GM21528 (cell line): ENCODE measurements around the gene TLE4.
"Not testable (repeated sequence)": the region's sequence is repeated elsewhere in the genome, so short reads cannot be mapped to it uniquely, and the experiment has no call there.

Experiments used
- ATAC-seq: cut with Tn5 transposase; IDR thresholded peaks from one replicate; pipeline ENCODE4 v1.9.1; 2021; ENCODE audit warnings: mild to moderate bottlenecking, moderate library complexity; ENCODE audit not compliant: unreplicated experiment, low FRiP score

TLE4 gene

DNA sequence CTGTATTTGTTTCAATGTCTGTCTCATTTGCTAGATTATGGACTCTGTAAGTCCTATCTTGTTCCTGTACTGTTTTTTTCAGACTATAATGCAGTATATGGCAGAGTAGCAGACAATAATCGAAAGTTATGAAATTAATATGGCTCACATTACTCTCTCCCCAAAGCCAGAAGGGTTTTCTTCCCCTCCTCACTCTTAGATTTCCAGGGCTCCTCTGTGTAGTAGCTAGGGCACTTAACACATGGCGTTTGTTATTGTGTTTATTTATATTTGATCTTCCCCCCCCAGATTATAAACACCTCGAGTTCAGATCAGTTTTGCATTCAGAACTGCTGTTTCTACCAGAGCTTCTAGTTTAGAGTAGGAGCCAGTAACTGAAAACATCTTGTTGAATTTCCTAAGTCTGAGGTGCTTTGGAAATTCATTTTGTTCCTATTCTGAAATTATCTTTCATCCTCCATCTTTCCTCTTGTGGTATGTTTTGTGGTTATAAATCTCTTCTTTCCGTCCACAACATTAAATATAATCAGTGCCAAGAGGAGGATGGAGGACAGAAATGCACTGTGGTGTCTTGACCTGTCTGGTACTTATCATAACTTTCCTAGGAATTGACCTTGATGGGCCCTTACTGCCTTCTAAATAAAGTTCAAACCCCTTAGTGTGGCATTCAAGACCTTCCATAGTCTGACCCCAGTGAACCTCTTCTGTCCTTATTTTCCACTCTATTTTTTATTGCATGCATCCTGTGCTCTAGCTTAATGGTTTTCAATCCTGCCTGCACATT, 27.0 kb downstream of the TLE4 start:
- no peak for ATAC-seq

DNA sequence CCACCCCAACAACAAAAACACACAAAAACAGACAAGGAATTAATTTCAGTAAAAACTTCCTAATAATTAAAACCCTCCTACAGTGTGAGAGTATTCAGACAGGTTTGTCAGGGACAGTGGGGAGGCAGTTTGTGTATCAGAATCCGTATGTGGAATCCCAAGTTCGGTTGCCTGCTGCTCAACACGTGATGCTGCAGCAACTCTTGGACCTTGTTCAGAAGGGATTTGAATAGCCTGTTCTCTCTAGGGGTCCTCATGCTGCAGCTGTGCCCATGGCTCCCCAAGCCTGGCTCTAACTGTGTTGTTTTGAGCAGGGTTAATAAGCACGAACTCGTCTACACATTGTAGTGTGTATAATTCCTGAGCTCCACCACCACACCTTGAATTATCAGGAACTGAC, 28.7 kb downstream of the TLE4 start:
- no peak for ATAC-seq

DNA sequence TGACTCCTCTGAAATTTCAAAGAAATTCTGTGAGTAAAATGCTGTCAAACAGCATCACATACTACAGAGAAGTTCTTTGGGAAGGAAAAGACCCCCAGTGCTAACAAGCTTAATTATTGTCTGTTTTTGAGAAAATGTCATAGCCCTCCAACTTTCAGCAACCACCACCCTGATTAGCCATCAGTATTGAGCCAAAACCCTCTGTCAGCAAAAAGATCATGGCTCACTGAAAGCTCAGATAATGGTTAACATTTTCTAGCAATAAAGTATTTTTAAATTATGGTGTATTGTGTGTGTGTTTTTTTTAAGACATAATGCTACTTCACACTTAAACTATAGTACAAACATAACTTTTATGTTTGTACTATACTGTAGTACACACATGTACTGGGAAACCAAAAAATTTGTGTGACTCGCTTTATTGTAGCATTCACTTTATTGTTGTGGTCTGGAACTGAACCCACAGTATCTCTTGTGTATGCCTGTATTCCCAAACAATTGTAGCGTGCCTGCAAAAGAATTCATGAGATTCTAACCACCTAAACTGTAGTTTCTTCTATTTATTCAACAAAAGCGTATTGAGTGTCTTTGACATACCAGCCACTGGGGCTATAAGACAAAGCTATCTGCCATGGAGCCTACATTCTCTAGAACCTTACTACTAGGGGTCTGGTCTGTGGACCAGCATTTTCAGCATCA, 31.6 kb downstream of the TLE4 start:
- ATAC-seq: no peak

DNA sequence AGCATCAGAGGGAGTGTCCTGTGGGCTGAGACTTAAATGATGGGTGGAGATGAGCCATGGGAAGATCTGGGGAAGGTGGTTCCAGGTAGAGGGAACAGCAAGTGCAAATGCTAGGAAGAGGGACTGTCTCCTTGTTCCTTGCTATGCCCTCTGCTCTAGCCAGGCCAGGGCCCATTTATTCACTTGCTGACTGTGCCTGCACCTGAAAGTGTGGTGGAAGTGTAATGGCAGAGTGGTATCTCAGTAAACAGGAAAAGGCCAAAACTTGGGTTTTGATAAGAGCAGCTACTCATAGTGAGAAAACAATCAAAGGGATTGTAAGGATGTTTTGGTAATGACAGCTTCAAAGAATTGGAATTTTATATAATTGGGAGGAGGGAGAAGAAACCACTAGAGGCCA, 32.4 kb downstream of the TLE4 start:
- ATAC-seq: no peak

DNA sequence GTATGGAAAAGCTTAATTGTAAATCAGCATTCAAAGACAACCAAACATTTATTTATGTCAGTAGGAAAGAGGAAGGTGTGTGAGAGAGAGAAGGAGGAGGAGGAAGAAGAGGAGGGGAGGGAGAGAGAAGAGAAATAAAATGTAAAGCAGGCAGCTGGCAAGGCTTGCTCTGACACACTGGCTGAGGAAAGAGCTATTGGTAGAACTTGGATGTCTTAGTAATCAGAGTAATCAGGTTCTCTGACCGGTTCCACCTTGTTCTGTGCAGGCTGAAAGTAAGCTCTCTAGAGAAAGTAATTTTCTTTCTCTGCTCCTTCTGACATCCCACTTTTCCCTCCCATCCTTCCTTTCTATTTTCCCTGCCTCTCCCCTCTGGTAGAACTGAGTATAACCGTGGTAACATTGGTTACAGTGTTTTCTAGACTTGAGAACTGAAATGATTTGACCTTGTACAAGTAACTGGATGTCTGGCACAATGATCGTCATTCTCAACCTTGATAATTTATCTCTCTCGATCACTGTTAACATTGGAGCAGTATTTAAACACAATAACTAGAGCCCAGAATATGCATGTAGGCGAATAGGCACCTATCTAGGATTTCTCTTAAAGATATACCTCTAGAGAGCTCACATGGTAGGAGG, 33.3 kb downstream of the TLE4 start:
- no peak for ATAC-seq

DNA sequence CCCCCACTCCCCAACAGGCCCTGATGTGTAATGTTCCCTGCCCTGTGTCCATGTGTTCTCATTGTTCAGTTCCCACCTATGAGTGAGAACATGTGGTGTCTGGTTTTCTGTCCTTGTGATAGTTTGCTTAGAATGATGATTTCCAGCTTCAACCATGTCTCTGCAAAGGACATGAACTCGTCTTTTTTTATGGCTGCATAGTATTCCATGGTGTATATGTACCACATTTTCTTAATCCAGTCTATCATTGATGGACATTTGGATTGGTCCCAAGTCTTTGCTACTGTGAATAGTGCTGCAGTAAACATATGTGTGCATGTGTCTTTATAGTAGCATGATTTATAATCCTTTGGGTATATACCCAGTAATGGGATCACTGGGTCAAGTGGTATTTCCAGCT, 34.8 kb downstream of the TLE4 start:
- ATAC-seq: not testable (repeated sequence)

DNA sequence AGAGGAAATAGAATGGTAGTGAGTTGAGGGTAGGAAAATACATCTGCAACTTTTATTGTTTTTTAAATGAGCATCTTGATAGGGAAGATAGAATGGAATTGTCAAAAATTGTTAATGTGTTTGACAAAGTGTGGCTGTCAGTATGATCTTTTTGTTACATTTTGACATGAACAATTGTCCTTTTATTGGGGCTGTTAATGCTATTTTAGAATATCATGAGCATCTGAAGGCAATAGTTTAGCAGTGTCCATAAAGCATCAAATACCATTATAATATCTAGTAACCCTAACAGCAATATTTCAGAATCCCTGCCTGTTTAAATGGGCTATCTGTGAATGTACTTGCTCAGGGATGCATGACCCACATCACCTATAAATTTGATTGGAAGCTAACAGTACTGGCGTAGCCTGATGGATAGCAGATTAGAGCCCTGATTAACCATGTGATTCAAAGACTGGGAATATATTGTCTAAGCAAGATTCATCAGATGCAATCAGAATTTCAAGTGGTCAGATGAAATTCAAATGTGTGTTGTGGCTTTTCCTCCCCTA, 37.8 kb downstream of the TLE4 start:
- no peak for ATAC-seq

DNA sequence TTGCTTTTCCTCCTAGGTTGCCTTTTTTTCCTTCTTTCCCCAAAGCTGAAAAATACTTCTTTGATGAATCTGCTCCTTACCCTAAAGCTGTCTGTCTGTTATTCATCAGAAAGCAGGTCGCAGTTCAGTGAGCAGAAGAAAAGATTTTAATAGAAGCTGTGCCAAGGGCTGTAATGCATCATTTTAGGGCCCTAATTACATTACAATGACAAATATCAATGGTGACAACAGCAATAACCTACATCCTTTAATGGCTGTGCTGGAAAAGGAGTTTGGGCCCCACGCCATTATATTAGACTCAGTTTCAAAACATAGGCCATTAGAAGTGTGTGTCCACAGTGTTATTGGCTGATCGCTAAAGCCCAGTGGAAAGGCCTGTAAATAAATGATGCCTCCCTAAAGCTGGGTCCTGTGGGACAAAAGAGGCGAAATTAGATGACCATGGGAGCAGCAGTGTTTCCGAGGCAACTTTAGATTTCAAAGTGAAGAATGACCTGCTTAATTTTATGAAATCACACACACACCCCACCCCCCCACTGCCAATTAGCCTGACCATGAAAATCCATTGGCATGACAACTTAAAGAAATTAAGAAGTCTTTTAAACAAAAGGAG, 38.4 kb downstream of the TLE4 start:
- ATAC-seq: no peak

DNA sequence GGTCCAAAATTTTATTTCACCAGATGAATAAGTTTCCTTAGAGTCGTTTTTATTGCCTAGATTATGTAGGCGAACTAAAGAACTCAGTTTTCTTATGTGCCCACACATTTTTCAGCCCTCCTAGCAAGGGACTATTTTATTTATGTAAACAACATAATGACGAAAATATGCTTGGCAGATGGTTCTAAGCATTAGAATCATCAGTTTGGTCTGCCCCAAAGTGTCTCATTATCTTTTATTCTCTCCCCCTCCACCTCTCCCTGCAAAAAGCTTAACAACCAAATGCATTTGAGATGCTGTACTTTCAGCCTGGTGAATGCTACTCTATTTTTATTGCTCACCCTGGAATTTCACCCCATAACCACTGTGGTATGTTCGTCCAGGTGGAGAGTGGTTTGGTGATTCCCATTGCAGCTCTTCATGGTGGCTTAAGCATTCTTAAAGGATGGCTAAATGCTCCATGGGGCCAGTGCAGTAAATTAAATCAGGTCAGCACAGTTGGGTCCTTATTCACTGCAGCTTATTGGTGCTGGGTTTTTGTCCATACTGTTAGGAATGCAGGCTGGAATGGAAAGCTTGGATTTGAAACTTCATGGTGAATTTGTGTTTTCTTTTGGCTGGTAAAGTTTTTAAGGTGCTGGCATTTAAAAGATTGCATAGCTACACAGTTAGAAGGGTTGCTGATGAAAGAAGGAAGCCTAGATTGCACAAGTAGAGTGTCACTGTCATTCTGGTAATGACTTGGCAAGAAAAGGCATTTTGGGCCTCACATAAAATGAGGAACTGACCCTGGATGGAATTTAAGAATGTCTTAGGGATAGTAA, 39.2 kb downstream of the TLE4 start:
- ATAC-seq: peak; percentile 85

DNA sequence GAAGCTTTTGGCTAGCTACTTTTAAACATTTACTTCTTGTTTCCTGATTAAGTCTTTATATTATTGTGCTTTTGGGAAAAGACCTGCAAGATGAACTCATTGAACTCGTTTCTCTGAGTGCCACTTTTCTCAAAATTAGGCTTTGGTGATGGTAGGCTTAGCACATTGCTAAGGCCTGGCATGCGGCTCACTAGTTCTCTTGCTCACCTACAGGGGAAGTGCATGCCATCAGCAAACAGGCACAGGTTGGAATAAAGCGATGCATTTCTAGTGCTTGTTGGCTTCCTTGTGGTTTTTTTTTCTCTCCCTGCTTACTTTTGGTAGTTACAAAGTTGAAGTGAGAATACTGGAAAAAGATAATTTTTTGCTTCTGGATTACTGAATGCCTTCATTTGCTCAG, 41.4 kb downstream of the TLE4 start:
- no peak for ATAC-seq

DNA sequence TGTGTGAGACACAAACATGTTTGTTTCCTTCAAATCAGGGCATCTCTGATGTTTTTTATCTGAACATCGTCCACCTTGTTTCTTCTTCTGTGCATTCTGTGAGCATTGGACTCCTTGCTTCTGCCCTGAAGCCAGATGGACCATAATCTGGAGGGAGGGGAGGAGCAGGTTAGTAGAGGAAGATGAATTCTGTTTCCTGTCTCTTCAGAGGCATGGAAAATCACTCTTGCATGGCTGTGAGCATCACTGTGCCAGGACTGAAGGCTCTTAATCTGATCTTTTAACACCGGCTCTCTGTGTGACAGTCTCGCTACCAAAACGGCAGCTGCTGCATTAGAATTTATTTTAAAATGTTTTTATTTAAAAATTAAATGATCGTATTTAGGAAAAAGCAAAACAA, 43.3 kb downstream of the TLE4 start:
- ATAC-seq: no peak

DNA sequence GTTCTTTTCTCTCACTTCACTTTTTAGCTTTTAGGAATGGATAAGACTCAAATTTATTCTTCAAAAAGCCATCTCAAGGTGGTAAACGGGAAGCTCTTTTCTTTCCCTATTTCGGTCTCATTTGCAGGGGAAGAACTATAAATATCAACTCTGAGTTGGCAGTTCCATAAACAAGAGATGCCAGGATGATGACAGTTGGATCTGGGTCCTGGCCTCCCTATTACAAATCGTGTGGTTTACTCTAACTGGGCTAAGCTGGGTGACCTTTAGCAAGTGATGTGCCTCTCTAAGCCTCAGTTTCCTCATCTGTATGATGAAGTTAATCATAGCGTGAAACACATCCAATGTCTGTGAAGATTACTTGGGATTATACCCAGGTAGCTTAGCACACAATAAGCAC, 44.2 kb downstream of the TLE4 start:
- no peak for ATAC-seq

DNA sequence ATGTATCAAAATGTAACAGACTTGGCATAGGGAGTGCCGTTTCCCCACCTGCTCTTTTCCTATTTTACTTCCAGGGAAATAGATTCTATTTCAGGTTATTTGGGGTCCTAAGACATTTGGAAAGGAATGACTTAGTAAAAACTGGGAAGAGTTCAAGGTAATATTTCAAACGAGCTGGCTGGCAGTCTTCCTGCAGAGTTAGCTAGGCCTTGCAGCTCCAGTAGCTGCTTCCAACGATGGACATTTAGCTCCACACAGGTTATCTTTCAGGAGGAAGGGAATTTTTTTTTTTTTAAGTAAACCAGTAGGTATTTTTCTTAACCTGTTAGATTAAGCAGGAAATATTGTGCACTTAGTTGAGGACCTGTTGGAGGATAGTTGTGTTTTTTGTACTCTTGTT, 45.2 kb downstream of the TLE4 start:
- ATAC-seq: no peak

DNA sequence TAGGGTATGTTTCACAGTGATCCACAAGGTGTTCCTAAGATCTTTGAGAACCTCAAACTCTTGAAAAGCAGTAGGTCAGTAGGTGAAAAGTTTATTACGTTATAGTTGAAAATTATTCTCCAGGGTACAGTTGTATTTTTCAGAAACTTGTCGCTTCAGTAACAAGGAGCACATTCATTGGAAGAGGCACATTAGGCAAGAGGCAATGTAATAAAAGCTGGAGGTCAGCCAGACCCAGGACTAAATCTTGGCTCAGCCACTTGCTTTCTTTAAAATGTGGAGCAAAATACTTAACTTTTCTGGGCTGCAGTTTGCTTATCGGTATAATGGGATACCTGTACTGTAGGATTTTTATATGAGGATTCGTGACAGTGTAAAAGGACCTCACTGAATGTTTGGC, 45.6 kb downstream of the TLE4 start:
- no peak for ATAC-seq

DNA sequence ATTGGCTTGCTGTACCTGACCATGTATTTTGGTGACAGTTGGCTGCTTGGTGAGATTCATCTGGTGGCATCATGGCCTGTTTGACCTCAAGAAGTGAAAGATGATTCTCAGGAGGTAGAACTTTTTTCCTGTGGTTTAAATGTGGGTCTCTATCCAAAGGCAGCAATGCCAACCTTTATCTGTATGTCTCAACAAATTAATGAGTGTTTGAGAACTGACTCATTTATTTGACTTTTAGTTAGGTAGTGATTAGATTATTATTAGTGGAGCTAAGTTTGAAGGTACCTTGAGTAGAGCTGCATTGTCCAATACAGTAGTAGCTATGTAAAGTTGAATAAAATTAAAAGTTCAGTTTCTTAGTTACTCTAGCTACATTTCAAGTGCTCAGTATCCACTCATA, 48.2 kb downstream of the TLE4 start:
- no peak for ATAC-seq

DNA sequence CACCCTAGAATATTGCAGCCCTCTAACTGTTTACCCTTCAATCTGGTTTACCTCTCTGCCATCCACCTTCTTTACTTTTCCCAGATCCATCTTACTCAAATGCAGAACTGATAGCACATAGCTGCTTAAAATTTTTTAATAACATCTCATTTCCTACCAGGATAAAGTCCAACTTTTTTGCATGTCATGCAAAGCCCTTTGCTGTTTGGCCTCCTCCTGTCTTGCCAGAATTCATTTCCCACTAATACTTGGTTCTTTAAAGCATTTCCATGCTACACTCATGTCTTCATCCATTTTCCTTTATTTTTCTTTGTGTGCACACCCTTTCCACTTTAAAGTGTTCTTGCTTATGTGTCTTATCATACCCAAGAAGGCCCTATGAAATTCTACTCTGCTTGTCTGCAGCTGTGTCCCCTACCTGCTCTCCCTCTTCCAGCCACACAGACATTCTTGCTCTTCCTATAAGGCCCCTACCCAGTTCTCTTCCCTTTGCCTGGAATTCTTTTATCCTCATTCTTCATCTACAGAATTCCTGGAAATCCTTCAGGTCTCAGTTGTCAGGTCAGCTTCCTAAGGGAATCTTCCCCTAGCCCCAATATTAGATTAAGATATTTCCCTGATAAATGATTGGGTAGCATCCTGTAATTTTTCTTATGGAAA, 50.3 kb downstream of the TLE4 start:
- no peak for ATAC-seq

DNA sequence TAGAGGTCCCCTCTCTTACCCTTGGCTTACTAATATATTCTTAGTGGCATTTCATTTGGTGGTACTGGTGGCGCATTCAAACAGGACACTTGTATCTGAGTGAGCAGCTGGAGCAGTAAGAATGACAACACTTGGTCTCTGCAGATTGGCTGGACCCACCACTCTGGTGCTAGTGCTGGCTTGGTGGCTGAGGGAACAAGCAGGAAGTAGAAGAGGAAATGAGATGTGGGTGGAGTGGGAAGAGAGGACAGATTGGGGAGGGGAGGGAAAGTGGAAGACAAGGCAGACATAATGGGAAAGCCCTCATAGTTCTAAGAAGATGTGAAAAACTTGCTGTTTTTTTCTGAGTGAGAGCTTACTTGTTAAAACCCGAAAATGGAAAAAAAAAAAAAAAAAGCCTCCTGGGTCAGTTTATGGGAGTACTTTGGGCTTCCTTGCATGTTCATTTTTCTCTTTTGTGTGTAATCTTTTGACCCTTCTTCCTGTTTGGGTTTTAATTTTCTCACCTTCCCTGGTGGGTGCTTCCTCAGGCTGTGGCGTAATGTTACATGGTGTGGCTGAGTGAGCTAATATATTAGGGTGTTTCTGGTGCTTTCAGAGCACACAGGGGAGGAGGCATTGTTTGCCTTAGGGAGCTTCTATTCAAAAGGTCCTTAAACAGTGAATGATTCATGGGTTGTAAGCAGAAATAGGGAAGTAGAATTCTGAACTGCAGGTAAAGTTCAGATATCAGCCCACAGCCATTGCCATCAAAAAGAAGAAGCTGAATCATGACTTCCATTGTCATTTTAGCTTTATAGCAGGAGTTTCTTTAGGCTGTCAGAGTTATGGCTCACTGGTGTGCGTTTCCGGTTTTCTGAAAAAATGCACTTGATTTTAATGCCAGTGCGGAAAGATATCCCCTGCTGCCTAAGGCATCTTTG, 52.3 kb downstream of the TLE4 start:
- peak; percentile 91 for ATAC-seq

DNA sequence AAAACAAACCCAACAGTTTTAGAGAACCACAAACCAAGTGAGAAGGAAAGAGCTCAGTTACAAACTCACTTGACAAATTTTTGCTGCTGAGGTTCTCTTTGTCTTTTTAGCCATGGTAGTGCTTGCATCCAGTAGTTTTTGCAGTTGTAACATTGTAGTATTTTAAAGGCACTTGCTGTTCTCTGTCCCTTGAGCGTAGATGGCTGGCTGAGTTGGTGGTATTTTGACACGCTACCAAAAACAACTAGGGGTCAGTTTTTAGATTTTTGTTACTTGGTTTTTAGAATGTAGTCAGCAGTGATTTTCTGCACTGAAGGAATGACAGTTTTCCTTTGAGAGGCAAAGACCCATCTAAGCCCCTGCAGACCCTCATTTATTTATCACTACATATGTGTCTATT, 58.0 kb downstream of the TLE4 start:
- ATAC-seq: no peak
